HEK293T (cell line): ENCODE results near the gene GHITM.
A peak's percentile ranks its signal among the peaks of the same experiment; 100 is the strongest.
"Not testable (repeated sequence)": the region's sequence is repeated elsewhere in the genome, so short reads cannot be mapped to it uniquely, and the experiment has no call there.

Source experiments
- CTCF ChIA-PET: fragments of 350-600 bp; formaldehyde crosslinking; extraction: SDS; loops from one replicate; lab custom pipeline; 2021; ENCODE audit warnings: antibody characterized with exemption, inconsistent platforms; lab: Yijun Ruan, JAX
- POLR2A ChIA-PET: fragments of 350-600 bp; formaldehyde crosslinking; extraction: SDS; loops from one replicate; lab custom pipeline; 2020; ENCODE audit warnings: antibody characterized with exemption, inconsistent platforms; lab: Yijun Ruan, JAX
- DNase-seq: peaks from one replicate; pipeline ENCODE4 v3.0.0; 2012; ENCODE audit warnings: mixed read lengths; ENCODE audit errors: extremely low spot score
- ARNT ChIP-seq: fragments of 450-650 bp; IDR thresholded peaks from 2 replicates; pipeline ENCODE4 v1.6.1; 2017; ENCODE audit warnings: mild to moderate bottlenecking
- BHLHE40 ChIP-seq: fragments of 450-650 bp; IDR thresholded peaks from 2 replicates; pipeline ENCODE4 v1.6.1; 2016; ENCODE audit warnings: mild to moderate bottlenecking, moderate library complexity, borderline replicate concordance
- CTBP1 ChIP-seq: fragments of 450-650 bp; IDR thresholded peaks from 2 replicates; pipeline ENCODE4 v1.6.1; 2016; ENCODE audit warnings: borderline replicate concordance
- ELF4 ChIP-seq: fragments of 450-650 bp; IDR thresholded peaks from 2 replicates; pipeline ENCODE4 v1.6.1; 2017; ENCODE audit warnings: antibody characterized with exemption
- FOXA1 ChIP-seq: fragments of 450-650 bp; IDR thresholded peaks from 2 replicates; pipeline ENCODE4 v1.6.1; 2016; ENCODE audit warnings: mild to moderate bottlenecking
- FOXK2 ChIP-seq: fragments of 450-650 bp; IDR thresholded peaks from 2 replicates; pipeline ENCODE4 v1.6.1; 2016; ENCODE audit warnings: mild to moderate bottlenecking
- FOXM1 ChIP-seq: fragments of 450-650 bp; IDR thresholded peaks from 2 replicates; pipeline ENCODE4 v1.6.1; 2017; ENCODE audit warnings: mild to moderate bottlenecking, borderline replicate concordance
- HDGF ChIP-seq: fragments of 450-650 bp; IDR thresholded peaks from 2 replicates; pipeline ENCODE4 v1.6.1; 2017; ENCODE audit warnings: antibody characterized with exemption, borderline replicate concordance
- L3MBTL2 ChIP-seq: fragments of 450-650 bp; conservative IDR thresholded peaks from 2 replicates; pipeline ENCODE4 v1.6.1; 2016; ENCODE audit warnings: mild to moderate bottlenecking
- LEF1 ChIP-seq: fragments of 450-650 bp; IDR thresholded peaks from 2 replicates; pipeline ENCODE4 v1.6.1; 2017; ENCODE audit warnings: mild to moderate bottlenecking, borderline replicate concordance
- NFRKB ChIP-seq: fragments of 450-650 bp; IDR thresholded peaks from 2 replicates; pipeline ENCODE4 v1.6.1; 2016; ENCODE audit warnings: mild to moderate bottlenecking, moderate library complexity
- PKNOX1 ChIP-seq: fragments of 450-650 bp; IDR thresholded peaks from 2 replicates; pipeline ENCODE4 v1.6.1; 2016
- SP1 ChIP-seq: fragments of 450-650 bp; IDR thresholded peaks from 2 replicates; pipeline ENCODE4 v1.6.1; 2017
- SUZ12 ChIP-seq: fragments of 450-650 bp; IDR thresholded peaks from 2 replicates; pipeline ENCODE4 v1.6.1; 2016; ENCODE audit warnings: mild to moderate bottlenecking
- TARDBP ChIP-seq: fragments of 450-650 bp; IDR thresholded peaks from 2 replicates; pipeline ENCODE4 v1.6.1; 2016
- ZNF384 ChIP-seq: fragments of 450-650 bp; IDR thresholded peaks from 2 replicates; pipeline ENCODE4 v1.6.1; 2016

The GHITM gene

DNA sequence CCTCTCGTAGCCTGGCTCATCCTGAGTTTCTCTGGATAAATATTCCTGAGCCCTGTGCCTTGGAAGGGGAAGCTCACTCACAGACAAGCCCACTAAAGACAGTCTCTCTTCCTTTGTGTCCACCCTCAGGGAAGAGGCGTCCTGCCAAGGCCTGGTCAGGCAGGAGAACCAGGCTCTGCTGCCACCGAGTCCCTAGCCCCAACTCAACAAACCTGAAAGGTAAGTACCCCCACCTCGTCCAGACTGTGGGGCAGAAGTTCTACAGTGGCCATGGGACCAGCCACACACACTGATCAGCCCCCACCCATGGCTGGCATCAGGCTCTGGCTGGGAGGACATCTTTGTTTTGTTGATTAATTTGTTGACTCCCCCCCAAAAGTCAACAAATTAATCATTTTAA, 37.0 kb downstream of the GHITM start:
- ChIA-PET CTCF (no interaction called here), POLR2A (no interaction called here)
- DNase-seq: no peak
- TF ChIP-seq ARNT: no peak
- no peak for TF ChIP-seq FOXK2
- TF ChIP-seq LEF1: no peak
- TF ChIP-seq TARDBP: no peak
- no peak for TF ChIP-seq CTBP1
- no peak for TF ChIP-seq NFRKB
- TF ChIP-seq SP1: no peak
- TF ChIP-seq PKNOX1: no peak
- no peak for TF ChIP-seq FOXM1
- no peak for TF ChIP-seq FOXA1
- TF ChIP-seq BHLHE40: no peak
- no peak for TF ChIP-seq ZNF384
- TF ChIP-seq HDGF: no peak
- no peak for TF ChIP-seq L3MBTL2
- TF ChIP-seq ELF4: no peak
- TF ChIP-seq SUZ12: no peak

GRCh38 chr10:84176836-84177474, 37.6 kb downstream of the GHITM start:
- DNase-seq: no peak
- ChIA-PET CTCF (no interaction called here), POLR2A (no interaction called here)
- no peak for TF ChIP-seq SP1
- no peak for TF ChIP-seq BHLHE40
- TF ChIP-seq FOXK2: no peak
- TF ChIP-seq SUZ12: no peak
- no peak for TF ChIP-seq HDGF
- no peak for TF ChIP-seq L3MBTL2
- TF ChIP-seq LEF1: no peak

GRCh38 chr10:84177541-84178141, 38.3 kb downstream of the GHITM start:
- POLR2A ChIA-PET: no interaction called here
- TF ChIP-seq TARDBP: no peak
- TF ChIP-seq PKNOX1: no peak
- TF ChIP-seq FOXM1: no peak
- no peak for TF ChIP-seq ELF4
- no peak for TF ChIP-seq L3MBTL2
- TF ChIP-seq SUZ12: no peak
- no peak for TF ChIP-seq CTBP1
- TF ChIP-seq ZNF384: no peak
- no peak for TF ChIP-seq NFRKB
- TF ChIP-seq FOXA1: no peak
- no peak for TF ChIP-seq HDGF
- CTCF ChIA-PET: interaction anchor here (0.5 kb wide), 1 partner anchor 22 kb away, joined by 3 read pairs; no protein-coding TSS in a partner anchor
- DNase-seq: no peak

GRCh38 chr10:84178160-84178609, 38.9 kb downstream of the GHITM start:
- ChIA-PET CTCF (interaction anchor here (0.5 kb wide), 1 partner anchor 22 kb away, joined by 3 read pairs; no protein-coding TSS in a partner anchor), POLR2A (no interaction called here)
- TF ChIP-seq FOXM1 (no peak), FOXK2 (no peak), CTBP1 (no peak; the same call in 1 of the 2 replicates), HDGF (no peak), SP1 (no peak), SUZ12 (no peak), TARDBP (peak; percentile 35; the same call in 1 of the 2 replicates), ARNT (no peak), ZNF384 (no peak)
- DNase-seq: no peak

DNA sequence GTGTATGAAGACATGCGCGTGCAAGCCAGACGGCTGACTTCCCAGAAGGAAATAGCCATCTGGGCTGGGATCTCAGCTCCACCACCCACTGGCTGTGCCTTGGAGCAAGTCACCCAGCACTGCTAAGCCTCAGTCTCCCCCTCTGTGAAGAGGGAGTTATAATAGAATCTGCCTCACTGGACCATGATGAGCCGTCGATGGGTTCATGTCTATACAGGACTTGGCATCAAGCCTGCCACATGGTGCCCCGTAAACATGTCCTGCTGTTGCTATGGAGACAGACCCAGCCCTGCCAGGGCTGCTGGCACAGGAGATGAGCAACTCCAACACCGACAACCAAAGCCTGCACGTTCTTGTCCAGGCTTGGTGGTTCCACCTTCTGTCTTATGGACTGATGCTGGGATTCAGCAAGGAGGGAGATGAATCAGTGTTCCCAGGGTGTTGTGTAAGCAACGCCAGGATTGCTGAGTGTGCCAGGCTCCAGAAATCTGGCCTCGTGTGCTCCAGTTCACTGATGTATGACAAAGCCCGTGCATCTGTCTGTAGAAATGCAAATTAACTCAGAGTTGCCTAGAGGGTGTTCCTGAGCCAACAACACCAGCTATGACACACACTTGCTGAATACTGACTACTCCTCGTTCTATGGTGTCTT, 39.9 kb downstream of the GHITM start:
- TF ChIP-seq ZNF384 (no peak), SP1 (no peak), FOXK2 (no peak), ELF4 (no peak), NFRKB (no peak), HDGF (no peak), PKNOX1 (no peak), SUZ12 (no peak), L3MBTL2 (no peak)
- no peak for DNase-seq
- ChIA-PET CTCF (no interaction called here), POLR2A (no interaction called here)

DNA sequence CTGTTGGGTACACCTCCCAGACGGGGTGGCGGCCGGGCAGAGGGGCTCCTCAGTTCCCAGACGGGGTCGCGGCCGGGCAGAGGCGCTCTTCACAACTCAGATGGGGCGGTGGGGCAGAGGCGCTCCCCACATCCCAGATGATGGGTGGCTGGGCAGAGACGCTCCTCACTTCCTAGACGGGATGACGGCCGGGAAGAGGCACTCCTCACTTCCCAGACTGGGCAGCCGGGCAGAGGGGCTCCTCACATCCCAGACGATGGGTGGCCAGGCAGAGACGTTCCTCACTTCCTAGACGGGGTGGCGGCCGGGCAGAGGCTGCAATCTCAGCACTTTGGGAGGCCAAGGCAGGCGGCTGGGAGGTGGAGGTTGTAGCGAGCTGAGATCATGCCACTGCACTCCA, 41.1 kb downstream of the GHITM start:
- DNase-seq, CTCF ChIA-PET, POLR2A ChIA-PET: not testable (repeated sequence)

- CTCF ChIA-PET: no interaction called here
- POLR2A ChIA-PET: no interaction called here
These were observed 42.3 kb downstream of the GHITM start for GRCh38 chr10:84181631-84182030.

More at GRCh38 chr10:84181631-84182030, 42.3 kb downstream of the GHITM start:
- no peak for TF ChIP-seq L3MBTL2
- TF ChIP-seq SP1: no peak
- no peak for TF ChIP-seq FOXA1
- no peak for TF ChIP-seq ZNF384
- TF ChIP-seq HDGF: no peak
- no peak for TF ChIP-seq LEF1
- TF ChIP-seq FOXM1: no peak
- no peak for TF ChIP-seq ARNT
- no peak for TF ChIP-seq CTBP1
- TF ChIP-seq PKNOX1: no peak
- no peak for TF ChIP-seq FOXK2
- no peak for TF ChIP-seq TARDBP
- no peak for TF ChIP-seq SUZ12
- no peak for TF ChIP-seq NFRKB
- no peak for TF ChIP-seq BHLHE40
- TF ChIP-seq ELF4: no peak
- no peak for DNase-seq
